IMR-90 (cell line): Measurements from ENCODE around the gene TMX2. TPM values are rescaled to one million over a fixed set of nuclear protein-coding genes. Genes with fewer than 3 reads are reported as not detected.
A peak's percentile ranks its signal among the peaks of the same experiment; 100 is the strongest.

ENCODE experiments used
- ATAC-seq: fragments of 200-7000 bp; cut with Tn5 transposase; 2 replicates; pipeline ENCODE4 v1.9.1; 2020; ENCODE audit warnings: low read depth, mild to moderate bottlenecking, moderate library complexity
- BruUV-seq: library from RNA; stranded (reverse); fragments of 400-500 nt; replicated peaks from 2 replicates; lab custom pipeline; 2021; lab: Mats Ljungman, UMichigan
- CTCF ChIA-PET: fragments of 300-600 bp; formaldehyde crosslinking; extraction: SDS; loops from one replicate; lab custom pipeline; 2021; ENCODE audit warnings: antibody characterized with exemption; lab: Yijun Ruan, JAX
- POLR2A ChIA-PET: fragments of 300-600 bp; sonication (Branson Sonifier 250); formaldehyde crosslinking; loops from one replicate; lab custom pipeline; 2022; ENCODE audit warnings: antibody characterized with exemption; ENCODE audit not compliant: unreplicated experiment; lab: Charles Lee
- DNase-seq: peaks from one replicate; pipeline ENCODE4 v3.0.0; 2013
- H2AFZ ChIP-seq: replicated peaks from 2 replicates; pipeline ENCODE3; 2013; ENCODE audit warnings: low read length, mild to moderate bottlenecking; ENCODE audit not compliant: poor library complexity
- H2AK5ac ChIP-seq: 2 replicates; pipeline ENCODE4 v1.6.1; 2013; ENCODE audit warnings: low read depth, low read length, inconsistent platforms
- H2AK9ac ChIP-seq: replicated peaks from 2 replicates; pipeline ENCODE3; 2013; ENCODE audit warnings: mild to moderate bottlenecking, low read depth, low read length, moderate library complexity; ENCODE audit not compliant: poor library complexity
- H2BK120ac ChIP-seq: 2 replicates; pipeline ENCODE4 v1.6.1; 2013; ENCODE audit warnings: low read depth, low read length, inconsistent platforms
- H2BK15ac ChIP-seq: 3 replicates; pipeline ENCODE4 v1.6.1; 2013; ENCODE audit warnings: low read depth, low read length, inconsistent platforms
- H2BK20ac ChIP-seq: 2 replicates; pipeline ENCODE4 v1.6.1; 2013; ENCODE audit warnings: low read depth, mild to moderate bottlenecking, inconsistent platforms, low read length, moderate library complexity
- H2BK5ac ChIP-seq: 2 replicates; pipeline ENCODE4 v1.6.1; 2013; ENCODE audit warnings: mild to moderate bottlenecking, low read depth, low read length, inconsistent platforms; ENCODE audit not compliant: poor library complexity, severe bottlenecking
- H3K14ac ChIP-seq: replicated peaks from 2 replicates; pipeline ENCODE4 v1.6.1; 2013; ENCODE audit warnings: low read depth, low read length, inconsistent platforms
- H3K18ac ChIP-seq: 2 replicates; pipeline ENCODE4 v1.6.1; 2013; ENCODE audit warnings: low read depth, low read length, control low read depth
- H3K23ac ChIP-seq: 2 replicates; pipeline ENCODE4 v1.6.1; 2013; ENCODE audit warnings: low read depth, low read length, inconsistent platforms
- H3K27ac ChIP-seq: 2 replicates; pipeline ENCODE4 v1.5.1; 2013; ENCODE audit warnings: mild to moderate bottlenecking, control low read depth, low read length; ENCODE audit not compliant: insufficient read depth
- H3K27me3 ChIP-seq: 2 replicates; pipeline ENCODE4 v1.6.1; 2013; ENCODE audit warnings: low read length; ENCODE audit not compliant: control insufficient read depth, insufficient read depth
- H3K36me3 ChIP-seq: 2 replicates; pipeline ENCODE4 v1.6.1; 2013; ENCODE audit warnings: low read length, mixed read lengths; ENCODE audit not compliant: control insufficient read depth, insufficient read depth
- H3K4ac ChIP-seq: 2 replicates; pipeline ENCODE4 v1.6.1; 2013; ENCODE audit warnings: low read depth, low read length, inconsistent platforms
- H3K4me1 ChIP-seq: 2 replicates; pipeline ENCODE4 v1.6.1; 2013; ENCODE audit warnings: low read length, mixed read lengths; ENCODE audit not compliant: control insufficient read depth, insufficient read depth
- H3K4me2 ChIP-seq: 2 replicates; pipeline ENCODE4 v1.6.1; 2013; ENCODE audit warnings: low read depth, mild to moderate bottlenecking, control low read depth, low read length, moderate library complexity
- H3K4me3 ChIP-seq: 2 replicates; pipeline ENCODE4 v1.5.1; 2013; ENCODE audit warnings: low read depth, mild to moderate bottlenecking, control low read depth, low read length, moderate library complexity; ENCODE audit not compliant: insufficient read depth
- H3K56ac ChIP-seq: 2 replicates; pipeline ENCODE4 v1.6.1; 2013; ENCODE audit warnings: low read length, inconsistent platforms; ENCODE audit not compliant: insufficient read depth; ENCODE audit errors: extremely low read depth
- H3K79me1 ChIP-seq, 2 experiments: 2 replicates each; pipeline ENCODE4 v1.6.1; 2013; ENCODE audit warnings: low read length in 2 of 2, inconsistent platforms in 1 of 2, low read depth in 1 of 2
- H3K9ac ChIP-seq: 2 replicates; pipeline ENCODE4 v1.6.1; 2013; ENCODE audit warnings: low read depth, low read length, control low read depth
- H3K9me1 ChIP-seq: 2 replicates; pipeline ENCODE4 v1.6.1; 2013; ENCODE audit warnings: low read length, inconsistent platforms; ENCODE audit not compliant: insufficient read depth
- H3K9me3 ChIP-seq: 2 replicates; pipeline ENCODE4 v1.6.1; 2013; ENCODE audit warnings: low read length; ENCODE audit not compliant: control insufficient read depth, insufficient read depth
- H4K20me1 ChIP-seq: 2 replicates; pipeline ENCODE4 v1.6.1; 2013; ENCODE audit warnings: low read length, inconsistent platforms; ENCODE audit not compliant: insufficient read depth
- H4K5ac ChIP-seq: 2 replicates; pipeline ENCODE4 v1.6.1; 2013; ENCODE audit warnings: mild to moderate bottlenecking, low read depth, low read length, control low read depth
- H4K8ac ChIP-seq, 2 experiments: 2 replicates each; pipeline ENCODE4 v1.6.1; 2013; ENCODE audit warnings: low read depth in 2 of 2, low read length in 2 of 2, control low read depth in 1 of 2, inconsistent platforms in 1 of 2
- H4K91ac ChIP-seq: 2 replicates; pipeline ENCODE4 v1.6.1; 2013; ENCODE audit warnings: low read depth, low read length, inconsistent platforms; ENCODE audit not compliant: insufficient read depth
- BHLHE40 ChIP-seq: fragments of 150-350 bp; IDR thresholded peaks from 2 replicates; pipeline ENCODE4 v1.6.1; 2016; ENCODE audit warnings: mild to moderate bottlenecking, low read depth, low read length
- CEBPB ChIP-seq: IDR thresholded peaks from 2 replicates; pipeline ENCODE4 v1.6.1; 2012; ENCODE audit warnings: low read depth, low read length, improper control_type of control experiment
- CHD1 ChIP-seq: IDR thresholded peaks from 2 replicates; pipeline ENCODE4 v1.6.1; 2012; ENCODE audit warnings: low read depth, low read length, improper control_type of control experiment
- FOS ChIP-seq: fragments of 150-350 bp; IDR thresholded peaks from 2 replicates; pipeline ENCODE4 v1.6.1; 2016; ENCODE audit warnings: low read depth, low read length
- MAFK ChIP-seq: IDR thresholded peaks from 2 replicates; pipeline ENCODE4 v1.6.1; 2012; ENCODE audit warnings: low read depth, low read length, improper control_type of control experiment
- MAZ ChIP-seq: IDR thresholded peaks from 2 replicates; pipeline ENCODE4 v1.6.1; 2012; ENCODE audit warnings: low read depth, mild to moderate bottlenecking, low read length, improper control_type of control experiment, moderate library complexity, borderline replicate concordance
- MXI1 ChIP-seq: IDR thresholded peaks from 2 replicates; pipeline ENCODE4 v1.6.1; 2012; ENCODE audit warnings: low read depth, mild to moderate bottlenecking, low read length, moderate library complexity, borderline replicate concordance
- NFE2L2 ChIP-seq: fragments of 150-350 bp; IDR thresholded peaks from 2 replicates; pipeline ENCODE4 v1.6.1; 2016; ENCODE audit warnings: low read depth, mild to moderate bottlenecking, low read length
- POLR2A ChIP-seq: IDR thresholded peaks from 2 replicates; pipeline ENCODE4 v1.6.1; 2012; ENCODE audit warnings: mild to moderate bottlenecking, low read depth, low read length
- RAD21 ChIP-seq: IDR thresholded peaks from 2 replicates; pipeline ENCODE4 v1.6.1; 2012; ENCODE audit warnings: low read length, improper control_type of control experiment
- RCOR1 ChIP-seq: IDR thresholded peaks from 2 replicates; pipeline ENCODE4 v1.6.1; 2012; ENCODE audit warnings: mild to moderate bottlenecking, low read length, improper control_type of control experiment; ENCODE audit not compliant: insufficient replicate concordance
- RFX5 ChIP-seq: IDR thresholded peaks from 2 replicates; pipeline ENCODE4 v1.8.0; 2012; ENCODE audit warnings: low read depth, mild to moderate bottlenecking, low read length, moderate library complexity
- SMC3 ChIP-seq: fragments of 150-350 bp; IDR thresholded peaks from 2 replicates; pipeline ENCODE4 v1.6.1; 2016; ENCODE audit warnings: low read depth, mild to moderate bottlenecking, antibody characterized with exemption, low read length, moderate library complexity
- WGBS, 2 experiments: methylation state at CpG; one replicate each; pipeline versions ENCODE4 v1.1.5 to v1.1.7; 2013; ENCODE audit warnings: missing lambda C conversion rate in 2 of 2; ENCODE audit not compliant: insufficient read length in 1 of 2; ENCODE audit errors: extremely low coverage in 2 of 2; 5-methylcytosine and 5-hydroxymethylcytosine counted together
- dilution Hi-C: fragments of 300-500 bp; cut with HindIII; formaldehyde crosslinking; loops from one replicate; pipeline ENCODE4 v1.14.3; 2018; ENCODE audit warnings: low sequenced_read_pairs; ENCODE audit not compliant: unreplicated experiment
- in situ Hi-C: fragments of 300-500 bp; cut with MboI; formaldehyde crosslinking; loops from 3 replicates; pipeline ENCODE4 v1.14.3; 2019; ENCODE audit warnings: low sequenced_read_pairs, inconsistent platforms, mixed read lengths
- intact Hi-C: fragments of 100-400 bp; cut with micrococcal nuclease; formaldehyde crosslinking; loops from 2 replicates; pipeline ENCODE4 v1.10.0; 2022
- polyA plus RNA-seq, 3 experiments: library from polyadenylated mRNA; depleted of rRNA; stranded (reverse); fragments of >200 nt; gene quantifications; 2 replicates each; pipeline ENCODE4 v1.2.3, GENCODE V29; 2012; ENCODE audit warnings: low replicate concordance in 1 of 3
- total RNA-seq: library from RNA; depleted of rRNA; stranded (reverse); fragments of >200 nt; gene quantifications from 2 replicates; pipeline ENCODE4 v1.2.3, GENCODE V29; 2012
- TF ChIP-seq, protein P1 (sequence below): conservative IDR thresholded peaks from 2 replicates; pipeline ENCODE4 v1.5.1; 2012; ENCODE audit warnings: mild to moderate bottlenecking, low read depth, low read length, improper control_type of control experiment
- TF ChIP-seq, protein P2 (sequence below): fragments of 150-350 bp; IDR thresholded peaks from 2 replicates; pipeline ENCODE4 v1.6.1; 2016; ENCODE audit warnings: low read depth, mild to moderate bottlenecking, low read length, moderate library complexity, borderline replicate concordance
- TF ChIP-seq, protein P3 (sequence below): fragments of 150-350 bp; IDR thresholded peaks from 2 replicates; pipeline ENCODE4 v1.6.1; 2017; ENCODE audit warnings: mild to moderate bottlenecking, antibody characterized with exemption, low read length, low read depth

TMX2 gene
- total and polyA plus RNA-seq, 2 of the 4 experiments (the other 2 are of a cell fraction): 60.3 to 103 TPM

DNA sequence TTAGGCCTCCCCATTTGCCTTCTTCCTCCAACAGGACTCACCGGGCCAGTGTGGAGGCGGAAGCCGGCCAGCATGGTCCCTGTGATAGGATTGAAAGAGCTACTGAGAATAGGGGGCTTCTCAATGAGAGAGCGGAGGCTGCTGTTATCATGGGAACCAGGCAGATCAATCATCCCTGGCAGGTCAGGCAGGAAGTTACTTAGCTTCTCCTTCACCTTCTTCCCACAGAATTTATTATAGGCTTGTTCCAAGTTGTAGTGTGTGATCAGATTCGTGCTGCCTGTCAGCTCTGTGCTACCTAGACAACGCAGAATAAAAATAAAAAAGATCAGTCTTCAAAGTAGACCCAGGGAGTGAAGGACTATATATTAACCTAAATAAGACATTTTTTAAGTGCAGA lies 7.5 kb upstream of the TMX2 start:
- Histone ChIP-seq H3K9ac (no peak overlapping the region), H3K4me3 (no peak overlapping the region), H3K14ac (no peak overlapping the region), H3K79me1 (peaks cover 20 to 38% of the 10 kb centered on the region in 2 experiments), H4K5ac (no peak overlapping the region), H2BK120ac (no peak overlapping the region), H2BK15ac (no peak overlapping the region), H3K36me3 (peaks cover 31% of the 10 kb centered on the region), H3K27me3 (no peaks in the 10 kb centered on the region), H3K23ac (no peak overlapping the region), H3K27ac (no peak overlapping the region), H3K18ac (no peak overlapping the region), H2AK5ac (no peak overlapping the region), H4K20me1 (0 out of 2 replicates have a peak, but pooled peaks cover 3% of the 10 kb centered on the region), H4K8ac (no peak overlapping the region), H2BK5ac (no peak overlapping the region), H2AFZ (no peak overlapping the region), H3K4ac (no peak overlapping the region), H4K91ac (no peak overlapping the region), H3K9me1 (no peaks in the 10 kb centered on the region), H2BK20ac (no peak overlapping the region), H3K4me2 (no peak overlapping the region), H3K4me1 (no peaks in the 10 kb centered on the region; the same call in 1 of the 2 replicates), H3K9me3 (no peaks in the 10 kb centered on the region), H3K56ac (no peak overlapping the region), H2AK9ac (peak overlapping the region; percentile 40)
- ChIA-PET CTCF (no interaction called here), POLR2A (no interaction called here)
- WGBS, 2 experiments: no CpG with 5 or more reads among the region's 6 CpGs
- in situ Hi-C loops (no loop called here), intact Hi-C loops (no loop called here), dilution Hi-C loops (no loop called here)
- ATAC-seq (no peak), DNase-seq (no peak)
- no TSS peak for BruUV-seq
- TF ChIP-seq MAFK (no peak), MXI1 (no peak), FOS (no peak), RFX5 (no peak), RAD21 (no peak), NFE2L2 (no peak), BHLHE40 (no peak), CHD1 (no peak), RCOR1 (no peak), POLR2A (no peak), CEBPB (no peak), SMC3 (no peak), MAZ (no peak)
- TF ChIP-seq, protein P1, sequence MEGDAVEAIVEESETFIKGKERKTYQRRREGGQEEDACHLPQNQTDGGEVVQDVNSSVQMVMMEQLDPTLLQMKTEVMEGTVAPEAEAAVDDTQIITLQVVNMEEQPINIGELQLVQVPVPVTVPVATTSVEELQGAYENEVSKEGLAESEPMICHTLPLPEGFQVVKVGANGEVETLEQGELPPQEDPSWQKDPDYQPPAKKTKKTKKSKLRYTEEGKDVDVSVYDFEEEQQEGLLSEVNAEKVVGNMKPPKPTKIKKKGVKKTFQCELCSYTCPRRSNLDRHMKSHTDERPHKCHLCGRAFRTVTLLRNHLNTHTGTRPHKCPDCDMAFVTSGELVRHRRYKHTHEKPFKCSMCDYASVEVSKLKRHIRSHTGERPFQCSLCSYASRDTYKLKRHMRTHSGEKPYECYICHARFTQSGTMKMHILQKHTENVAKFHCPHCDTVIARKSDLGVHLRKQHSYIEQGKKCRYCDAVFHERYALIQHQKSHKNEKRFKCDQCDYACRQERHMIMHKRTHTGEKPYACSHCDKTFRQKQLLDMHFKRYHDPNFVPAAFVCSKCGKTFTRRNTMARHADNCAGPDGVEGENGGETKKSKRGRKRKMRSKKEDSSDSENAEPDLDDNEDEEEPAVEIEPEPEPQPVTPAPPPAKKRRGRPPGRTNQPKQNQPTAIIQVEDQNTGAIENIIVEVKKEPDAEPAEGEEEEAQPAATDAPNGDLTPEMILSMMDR: no peak
- TF ChIP-seq, protein P2, sequence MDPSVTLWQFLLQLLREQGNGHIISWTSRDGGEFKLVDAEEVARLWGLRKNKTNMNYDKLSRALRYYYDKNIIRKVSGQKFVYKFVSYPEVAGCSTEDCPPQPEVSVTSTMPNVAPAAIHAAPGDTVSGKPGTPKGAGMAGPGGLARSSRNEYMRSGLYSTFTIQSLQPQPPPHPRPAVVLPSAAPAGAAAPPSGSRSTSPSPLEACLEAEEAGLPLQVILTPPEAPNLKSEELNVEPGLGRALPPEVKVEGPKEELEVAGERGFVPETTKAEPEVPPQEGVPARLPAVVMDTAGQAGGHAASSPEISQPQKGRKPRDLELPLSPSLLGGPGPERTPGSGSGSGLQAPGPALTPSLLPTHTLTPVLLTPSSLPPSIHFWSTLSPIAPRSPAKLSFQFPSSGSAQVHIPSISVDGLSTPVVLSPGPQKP: no peak
- TF ChIP-seq, protein P3, sequence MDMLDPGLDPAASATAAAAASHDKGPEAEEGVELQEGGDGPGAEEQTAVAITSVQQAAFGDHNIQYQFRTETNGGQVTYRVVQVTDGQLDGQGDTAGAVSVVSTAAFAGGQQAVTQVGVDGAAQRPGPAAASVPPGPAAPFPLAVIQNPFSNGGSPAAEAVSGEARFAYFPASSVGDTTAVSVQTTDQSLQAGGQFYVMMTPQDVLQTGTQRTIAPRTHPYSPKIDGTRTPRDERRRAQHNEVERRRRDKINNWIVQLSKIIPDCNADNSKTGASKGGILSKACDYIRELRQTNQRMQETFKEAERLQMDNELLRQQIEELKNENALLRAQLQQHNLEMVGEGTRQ: no peak
